Bronchial epithelial cell (primary cell): Measurements from ENCODE around the gene DCC. TPM values are rescaled to one million over a fixed set of nuclear protein-coding genes. Genes with fewer than 3 reads are reported as not detected.
A peak's percentile ranks its signal among the peaks of the same experiment; 100 is the strongest.
"Not testable (repeated sequence)": the region's sequence is repeated elsewhere in the genome, so short reads cannot be mapped to it uniquely, and the experiment has no call there.

Source experiments
- DNase-seq: peaks from one replicate; pipeline ENCODE4 v3.0.0-alpha.2; 2010; ENCODE audit warnings: low read depth
- FAIRE-seq: peaks from 2 replicates; lab custom pipeline; 2011; peaks lifted over from hg19 to GRCh38; lab: Jason Lieb, UNC
- H3K27me3 ChIP-seq: 2 replicates; pipeline ENCODE4 v1.5.1; 2011; ENCODE audit warnings: low read length; ENCODE audit not compliant: control insufficient read depth, insufficient read depth
- H3K36me3 ChIP-seq: 2 replicates; pipeline ENCODE4 v1.5.1; 2011; ENCODE audit warnings: low read length; ENCODE audit not compliant: control insufficient read depth, insufficient read depth
- H3K4me3 ChIP-seq: 2 replicates; pipeline ENCODE4 v1.5.1; 2011; ENCODE audit warnings: mild to moderate bottlenecking, low read depth, low read length, control low read depth
- total RNA-seq: library from RNA; depleted of rRNA; stranded (reverse); fragments of >200 nt; gene quantifications from 2 replicates; pipeline ENCODE4 v1.2.1, GENCODE V29; 2014
- TF ChIP-seq, protein P1 (sequence below): IDR thresholded peaks from 2 replicates; pipeline ENCODE4 v1.5.1; 2011; ENCODE audit warnings: mild to moderate bottlenecking, moderate library complexity, low read length, control low read depth, inconsistent platforms; ENCODE audit not compliant: insufficient read depth, severe bottlenecking

Gene DCC
- total RNA-seq, 1 donor from 2014 or later: not detected

DNA sequence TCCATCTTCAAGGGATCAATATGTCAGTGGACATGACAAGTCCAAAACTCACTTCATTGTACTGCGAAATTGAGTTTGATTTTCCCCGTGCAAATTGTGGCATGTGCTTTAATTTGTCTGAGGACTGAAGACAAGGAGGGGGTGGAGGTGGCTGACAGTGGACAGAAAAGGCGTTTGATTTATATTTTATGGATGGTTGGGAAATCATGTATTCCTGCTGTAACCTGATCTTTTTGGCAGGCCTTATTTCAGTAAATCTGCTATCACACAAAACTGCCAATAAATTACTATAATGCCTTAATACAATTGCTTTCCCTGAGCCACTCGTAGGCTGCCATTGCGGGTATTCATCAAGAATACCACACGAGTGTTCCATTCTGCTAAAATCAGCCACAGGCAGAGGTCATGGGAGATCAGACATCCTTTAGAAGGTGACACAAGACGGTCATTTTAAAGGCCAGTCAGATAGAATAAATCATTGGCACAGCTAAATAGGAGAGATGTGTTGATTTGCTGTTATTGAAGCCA is 1164.0 kb downstream of the DCC start:
- H3K27me3 ChIP-seq: no peaks in the 10 kb centered on the region
- no peaks in the 10 kb centered on the region for H3K36me3 ChIP-seq
- DNase-seq (no peak), FAIRE-seq (no peak)
- TF ChIP-seq, protein P1, sequence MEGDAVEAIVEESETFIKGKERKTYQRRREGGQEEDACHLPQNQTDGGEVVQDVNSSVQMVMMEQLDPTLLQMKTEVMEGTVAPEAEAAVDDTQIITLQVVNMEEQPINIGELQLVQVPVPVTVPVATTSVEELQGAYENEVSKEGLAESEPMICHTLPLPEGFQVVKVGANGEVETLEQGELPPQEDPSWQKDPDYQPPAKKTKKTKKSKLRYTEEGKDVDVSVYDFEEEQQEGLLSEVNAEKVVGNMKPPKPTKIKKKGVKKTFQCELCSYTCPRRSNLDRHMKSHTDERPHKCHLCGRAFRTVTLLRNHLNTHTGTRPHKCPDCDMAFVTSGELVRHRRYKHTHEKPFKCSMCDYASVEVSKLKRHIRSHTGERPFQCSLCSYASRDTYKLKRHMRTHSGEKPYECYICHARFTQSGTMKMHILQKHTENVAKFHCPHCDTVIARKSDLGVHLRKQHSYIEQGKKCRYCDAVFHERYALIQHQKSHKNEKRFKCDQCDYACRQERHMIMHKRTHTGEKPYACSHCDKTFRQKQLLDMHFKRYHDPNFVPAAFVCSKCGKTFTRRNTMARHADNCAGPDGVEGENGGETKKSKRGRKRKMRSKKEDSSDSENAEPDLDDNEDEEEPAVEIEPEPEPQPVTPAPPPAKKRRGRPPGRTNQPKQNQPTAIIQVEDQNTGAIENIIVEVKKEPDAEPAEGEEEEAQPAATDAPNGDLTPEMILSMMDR: no peak
- H3K4me3 ChIP-seq: no peak overlapping the region

GRCh38 chr18:53508529-53508928 is 1168.5 kb downstream of the DCC start:
- Histone ChIP-seq H3K36me3 (no peaks in the 10 kb centered on the region), H3K27me3 (no peaks in the 10 kb centered on the region), H3K4me3 (no peak overlapping the region)
- FAIRE-seq (no peak), DNase-seq (no peak)
- TF ChIP-seq, protein P1: no peak

GRCh38 chr18:53509886-53510285 is 1169.9 kb downstream of the DCC start:
- Histone ChIP-seq H3K4me3 (no peak overlapping the region), H3K36me3 (no peaks in the 10 kb centered on the region), H3K27me3 (no peaks in the 10 kb centered on the region)
- TF ChIP-seq, protein P1: no peak
- DNase-seq (peak; percentile 1), FAIRE-seq (no peak)

DNA sequence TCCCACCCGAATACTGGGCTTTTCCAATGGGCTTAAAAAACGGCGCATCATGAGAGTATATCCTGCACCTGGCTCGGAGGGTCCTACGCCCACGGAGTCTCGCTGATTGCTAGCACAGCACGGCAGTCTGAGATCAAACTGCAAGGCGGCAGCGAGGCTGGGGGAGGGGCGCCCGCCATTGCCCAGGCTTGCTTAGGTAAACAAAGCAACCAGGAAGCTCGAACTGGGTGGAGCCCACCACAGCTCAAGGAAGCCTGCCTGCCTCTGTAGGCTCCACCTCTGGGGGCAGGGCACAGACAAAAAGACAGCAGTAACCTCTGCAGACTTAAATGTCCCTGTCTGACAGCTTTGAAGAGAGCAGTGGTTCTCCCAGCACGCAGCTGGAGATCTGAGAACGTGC is 1171.7 kb downstream of the DCC start:
- DNase-seq, FAIRE-seq, H3K36me3 ChIP-seq, H3K4me3 ChIP-seq, H3K27me3 ChIP-seq: not testable (repeated sequence)

DNA sequence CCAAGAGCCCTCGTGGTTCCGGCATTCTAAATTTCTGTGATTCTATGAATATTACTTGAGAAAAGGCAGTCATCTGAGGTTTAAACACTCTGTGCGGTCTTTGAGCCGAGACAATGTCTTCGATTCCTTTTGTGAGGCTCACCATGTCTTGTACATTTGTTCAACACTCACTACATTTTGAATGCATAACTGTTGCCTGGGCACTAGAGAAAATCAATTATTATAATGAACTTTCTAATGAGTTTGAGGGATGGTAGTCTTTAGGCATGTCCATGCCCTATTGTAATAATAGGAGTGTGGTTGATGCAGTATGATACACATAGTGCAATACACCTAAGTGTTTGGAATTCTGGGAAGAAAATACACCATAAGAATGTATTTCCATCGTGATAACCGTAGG is 1181.1 kb downstream of the DCC start:
- no peak for DNase-seq
- TF ChIP-seq, protein P1: no peak
- H3K36me3 ChIP-seq: no peaks in the 10 kb centered on the region
- FAIRE-seq: no peak
- no peak overlapping the region for H3K4me3 ChIP-seq
- no peaks in the 10 kb centered on the region for H3K27me3 ChIP-seq

GRCh38 chr18:53526101-53526870 is 1186.3 kb downstream of the DCC start:
- no peaks in the 10 kb centered on the region for H3K36me3 ChIP-seq
- no peak for FAIRE-seq
- TF ChIP-seq, protein P1: no peak
- DNase-seq: no peak
- H3K4me3 ChIP-seq: no peak overlapping the region
- no peaks in the 10 kb centered on the region for H3K27me3 ChIP-seq
